ENCODE results near the gene BPIFA1. TPM values are rescaled to one million over a fixed set of nuclear protein-coding genes. Genes with fewer than 3 reads are reported as not detected.

The BPIFA1 gene
- total RNA-seq, 4 donors from 2014 or later = not detected

DNA sequence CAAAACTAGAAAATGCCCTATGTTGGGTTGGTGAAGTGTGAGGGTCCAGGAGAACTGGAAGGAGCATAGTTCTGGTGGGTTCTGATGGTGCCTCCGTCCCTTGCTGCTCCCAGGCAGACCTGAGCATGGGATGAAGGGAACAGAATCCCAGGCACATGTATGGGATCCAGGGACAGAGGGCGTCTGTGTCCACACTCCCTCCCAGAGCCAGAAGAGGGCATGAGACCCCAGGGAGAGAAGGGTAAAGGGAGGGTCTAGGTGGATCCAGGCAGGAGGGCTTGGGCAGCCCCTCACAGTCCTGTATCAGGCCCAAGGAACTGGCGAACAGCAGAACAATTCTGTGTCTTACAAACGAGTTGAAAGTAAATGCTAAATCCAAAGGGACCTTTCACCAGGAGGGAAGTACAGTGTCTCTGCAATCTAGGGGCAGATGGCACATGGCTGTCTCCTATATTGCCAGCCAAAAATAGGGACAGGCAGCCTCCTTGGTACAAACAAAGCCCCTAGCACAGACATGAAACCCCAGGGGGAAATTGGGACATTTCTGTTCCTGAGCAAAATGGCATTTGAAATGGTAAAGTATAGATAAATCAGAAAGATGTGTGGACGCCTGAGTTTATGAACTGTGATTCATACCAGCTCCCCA, 2.5 kb upstream of the BPIFA1 start:
- in situ Hi-C loops (cut with MboI; ENCODE audit: low sequenced_read_pairs in 4 of 4) (no loop called here), intact Hi-C loops (cut with DNase I; ENCODE audit: low total_unique reads) (no loop called here)
- ATAC-seq (no peak), DNase-seq (no peak)
- Histone ChIP-seq H3K9me3 (no peaks in the 10 kb centered on the region), H3K27ac (no peak overlapping the region), H3K27me3 (peaks cover 0 to 9% (median 6%) of the 10 kb centered on the region in 3 donors), H3K4me3 (no peak overlapping the region), H3K4me1 (no peaks in the 10 kb centered on the region), H3K36me3 (no peaks in the 10 kb centered on the region)
- TF ChIP-seq, protein P1, sequence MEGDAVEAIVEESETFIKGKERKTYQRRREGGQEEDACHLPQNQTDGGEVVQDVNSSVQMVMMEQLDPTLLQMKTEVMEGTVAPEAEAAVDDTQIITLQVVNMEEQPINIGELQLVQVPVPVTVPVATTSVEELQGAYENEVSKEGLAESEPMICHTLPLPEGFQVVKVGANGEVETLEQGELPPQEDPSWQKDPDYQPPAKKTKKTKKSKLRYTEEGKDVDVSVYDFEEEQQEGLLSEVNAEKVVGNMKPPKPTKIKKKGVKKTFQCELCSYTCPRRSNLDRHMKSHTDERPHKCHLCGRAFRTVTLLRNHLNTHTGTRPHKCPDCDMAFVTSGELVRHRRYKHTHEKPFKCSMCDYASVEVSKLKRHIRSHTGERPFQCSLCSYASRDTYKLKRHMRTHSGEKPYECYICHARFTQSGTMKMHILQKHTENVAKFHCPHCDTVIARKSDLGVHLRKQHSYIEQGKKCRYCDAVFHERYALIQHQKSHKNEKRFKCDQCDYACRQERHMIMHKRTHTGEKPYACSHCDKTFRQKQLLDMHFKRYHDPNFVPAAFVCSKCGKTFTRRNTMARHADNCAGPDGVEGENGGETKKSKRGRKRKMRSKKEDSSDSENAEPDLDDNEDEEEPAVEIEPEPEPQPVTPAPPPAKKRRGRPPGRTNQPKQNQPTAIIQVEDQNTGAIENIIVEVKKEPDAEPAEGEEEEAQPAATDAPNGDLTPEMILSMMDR (IDR thresholded peaks at IDR 0.05 in 4 of 5, conservative IDR thresholded peaks at IDR 0.05 in 1 of 5) = no peak
- TF ChIP-seq POLR2A (IDR thresholded peaks at IDR 0.05) = no peak

DNA sequence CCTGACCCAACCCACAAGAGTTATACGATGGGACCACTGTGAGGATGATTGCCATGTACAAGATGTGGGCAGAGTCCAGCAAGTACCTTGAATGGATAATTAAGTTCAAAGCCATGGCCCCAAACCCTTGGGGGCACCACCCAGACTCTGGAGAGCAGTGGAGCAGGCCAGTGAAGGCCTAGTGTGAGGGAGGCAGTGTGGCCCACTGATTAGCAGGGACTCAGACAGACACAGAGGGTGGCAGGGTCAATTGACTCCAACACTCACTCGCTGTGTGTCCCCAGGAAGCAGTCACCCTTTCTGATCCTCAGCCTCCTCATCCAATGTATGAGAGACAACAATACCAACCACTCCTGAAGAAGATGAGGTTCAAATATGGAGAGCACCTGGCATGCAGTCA, 1.7 kb upstream of the BPIFA1 start:
- no peaks in the 10 kb centered on the region for H3K4me1 ChIP-seq
- no peak overlapping the region for H3K4me3 ChIP-seq
- in situ Hi-C loops (cut with MboI; ENCODE audit: low sequenced_read_pairs in 4 of 4) = no loop called here
- DNase-seq (no peak), ATAC-seq (no peak)
- no peaks in the 10 kb centered on the region for H3K9me3 ChIP-seq
- intact Hi-C loops (cut with DNase I; ENCODE audit: low total_unique reads) = no loop called here
- no peak overlapping the region for H3K27ac ChIP-seq
- H3K27me3 ChIP-seq = peaks cover 0 to 11% (median 6%) of the 10 kb centered on the region in 3 donors
- TF ChIP-seq POLR2A (IDR thresholded peaks at IDR 0.05) = no peak
- TF ChIP-seq, protein P1 (IDR thresholded peaks at IDR 0.05 in 4 of 5, conservative IDR thresholded peaks at IDR 0.05 in 1 of 5) = no peak
- H3K36me3 ChIP-seq = no peaks in the 10 kb centered on the region

DNA sequence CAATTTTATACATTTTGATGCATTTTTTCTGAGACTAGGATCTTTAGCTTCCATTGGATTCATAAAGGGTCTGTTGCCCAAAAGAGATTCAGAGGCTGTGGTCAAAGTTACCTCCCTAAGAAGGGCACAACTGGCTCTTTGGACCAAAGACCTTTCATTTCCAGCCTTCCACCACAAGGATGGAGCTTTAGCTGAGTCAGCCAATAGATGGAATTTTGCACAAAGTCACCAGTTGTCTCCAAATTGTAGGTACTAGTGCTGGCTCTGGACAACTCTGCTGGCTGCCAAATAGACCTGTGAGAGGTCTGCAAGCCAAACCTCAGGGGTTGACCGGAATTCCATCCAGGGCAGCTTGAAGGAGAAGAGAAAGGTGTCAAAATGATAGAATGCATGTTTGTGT, 555 bp downstream of the BPIFA1 start:
- peaks cover 0 to 15% (median 6%) of the 10 kb centered on the region in 3 donors for H3K27me3 ChIP-seq
- intact Hi-C loops (cut with DNase I; ENCODE audit: low total_unique reads) (no loop called here), in situ Hi-C loops (cut with MboI; ENCODE audit: low sequenced_read_pairs in 4 of 4) (no loop called here)
- DNase-seq (no peak), ATAC-seq (no peak)
- no peak for TF ChIP-seq POLR2A (IDR thresholded peaks at IDR 0.05)
- TF ChIP-seq, protein P1 (IDR thresholded peaks at IDR 0.05 in 4 of 5, conservative IDR thresholded peaks at IDR 0.05 in 1 of 5) = no peak
- no peak overlapping the region for H3K4me3 ChIP-seq
- H3K9me3 ChIP-seq = no peaks in the 10 kb centered on the region
- no peaks in the 10 kb centered on the region for H3K36me3 ChIP-seq
- H3K27ac ChIP-seq = no peak overlapping the region
- H3K4me1 ChIP-seq = no peaks in the 10 kb centered on the region

DNA sequence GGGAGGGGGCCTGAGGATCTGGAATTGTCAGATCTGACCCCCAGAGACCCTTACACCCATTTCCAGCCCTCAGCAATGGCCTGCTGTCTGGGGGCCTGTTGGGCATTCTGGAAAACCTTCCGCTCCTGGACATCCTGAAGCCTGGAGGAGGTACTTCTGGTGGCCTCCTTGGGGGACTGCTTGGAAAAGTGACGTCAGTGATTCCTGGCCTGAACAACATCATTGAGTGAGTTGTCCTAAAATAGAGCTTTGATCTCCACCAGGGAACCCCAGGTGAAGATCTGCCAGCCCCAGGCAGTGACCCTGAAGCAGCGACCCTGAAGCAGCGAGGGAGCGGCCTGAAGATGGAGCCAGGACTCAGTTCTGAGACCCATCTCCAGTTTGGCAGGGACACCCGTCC, 2.2 kb downstream of the BPIFA1 start:
- TF ChIP-seq, protein P1 (IDR thresholded peaks at IDR 0.05 in 4 of 5, conservative IDR thresholded peaks at IDR 0.05 in 1 of 5) = no peak
- no peak for TF ChIP-seq POLR2A (IDR thresholded peaks at IDR 0.05)
- intact Hi-C loops (cut with DNase I; ENCODE audit: low total_unique reads) = no loop called here
- DNase-seq = no peak
- H3K36me3 ChIP-seq = no peaks in the 10 kb centered on the region
- no peaks in the 10 kb centered on the region for H3K4me1 ChIP-seq
- in situ Hi-C loops (cut with MboI; ENCODE audit: low sequenced_read_pairs in 4 of 4) = no loop called here
- no peak for ATAC-seq
- H3K27me3 ChIP-seq = peaks cover 0 to 15% (median 6%) of the 10 kb centered on the region in 3 donors
- no peak overlapping the region for H3K4me3 ChIP-seq
- no peaks in the 10 kb centered on the region for H3K9me3 ChIP-seq
- H3K27ac ChIP-seq = no peak overlapping the region

DNA sequence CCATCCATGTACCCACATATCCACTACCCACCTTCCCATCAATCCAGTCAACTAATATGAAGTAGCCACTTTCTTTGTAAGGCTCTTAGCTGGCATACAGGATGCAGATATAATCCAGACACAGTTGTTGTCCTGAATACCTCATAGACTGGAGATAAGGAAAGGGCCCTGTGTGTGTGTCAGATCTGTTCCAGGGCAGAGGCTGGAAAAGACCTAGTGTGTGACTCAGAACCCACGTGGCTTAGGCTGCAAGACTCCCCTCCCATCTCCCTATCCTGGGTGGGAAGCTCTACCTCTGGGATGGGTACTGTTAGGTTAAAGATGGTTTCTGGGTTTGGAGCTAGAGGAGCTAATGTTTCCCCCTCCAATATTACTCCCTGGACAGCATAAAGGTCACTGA, 3.6 kb downstream of the BPIFA1 start:
- Histone ChIP-seq H3K27ac (no peak overlapping the region), H3K9me3 (no peaks in the 10 kb centered on the region), H3K4me1 (no peaks in the 10 kb centered on the region), H3K27me3 (peaks cover 0 to 15% (median 1%) of the 10 kb centered on the region in 3 donors), H3K36me3 (no peaks in the 10 kb centered on the region), H3K4me3 (no peak overlapping the region)
- DNase-seq (no peak), ATAC-seq (no peak)
- no peak for TF ChIP-seq POLR2A (IDR thresholded peaks at IDR 0.05)
- TF ChIP-seq, protein P1 (IDR thresholded peaks at IDR 0.05 in 4 of 5, conservative IDR thresholded peaks at IDR 0.05 in 1 of 5) = no peak
- intact Hi-C loops (cut with DNase I; ENCODE audit: low total_unique reads) = no loop called here
- in situ Hi-C loops (cut with MboI; ENCODE audit: low sequenced_read_pairs in 4 of 4) = no loop called here
